Naive thymus-derived CD8-positive, alpha-beta T cell (primary cell): Measurements from ENCODE around the gene IFT22. TPM values are rescaled to one million over a fixed set of nuclear protein-coding genes. Genes with fewer than 3 reads are reported as not detected.
A peak's percentile ranks its signal among the peaks of the same experiment; 100 is the strongest.
"Not testable (repeated sequence)": the region's sequence is repeated elsewhere in the genome, so short reads cannot be mapped to it uniquely, and the experiment has no call there.

Experiments
- ATAC-seq, 2 donors: fragments of 150-1000 bp; cut with Tn5 transposase in 1 of 2; sonication (Bioruptor Pico), chemical (Tn5 transposase) in 1 of 2; 1 replicate in 1 of 2; 2 replicates in 1 of 2; pipeline ENCODE4 v1.10.0; 2021; ENCODE audit warnings: mild to moderate bottlenecking in 2 of 2, moderate library complexity in 2 of 2
- POLR2A ChIA-PET: fragments of 350-600 bp; sonication (Branson Sonifier 250); formaldehyde crosslinking; loops from one replicate; lab custom pipeline; 2021; ENCODE audit warnings: antibody characterized with exemption; lab: Charles Lee
- DNase-seq, 10 donors: peaks; one replicate each; pipeline versions ENCODE4 v3.0.0 to v3.0.0-alpha.2; 2020 to 2022
- H3K27ac Mint-ChIP-seq, 10 donors: one replicate each; pipeline ENCODE4 v1.8.0; 2020 to 2022; ENCODE audit warnings: mild to moderate bottlenecking in 10 of 10, mixed read lengths in 10 of 10, moderate library complexity in 4 of 10, inconsistent platforms in 1 of 10
- H3K27me3 Mint-ChIP-seq, 5 donors: one replicate each; pipeline ENCODE4 v1.8.0; 2021 to 2022; ENCODE audit warnings: mixed read lengths in 5 of 5
- H3K36me3 Mint-ChIP-seq, 3 donors: one replicate each; pipeline ENCODE4 v1.8.0; 2020 to 2022; ENCODE audit warnings: mixed read lengths in 3 of 3, mild to moderate bottlenecking in 2 of 3, inconsistent platforms in 1 of 3
- H3K4me1 Mint-ChIP-seq, 4 donors: one replicate each; pipeline ENCODE4 v1.8.0; 2021 to 2022; ENCODE audit warnings: mixed read lengths in 4 of 4
- H3K4me3 Mint-ChIP-seq, 10 donors: one replicate each; pipeline ENCODE4 v1.8.0; 2020 to 2022; ENCODE audit warnings: mild to moderate bottlenecking in 10 of 10, mixed read lengths in 10 of 10, moderate library complexity in 6 of 10, inconsistent platforms in 1 of 10
- H3K9me3 Mint-ChIP-seq, 9 donors: one replicate each; pipeline ENCODE4 v1.8.0; 2020 to 2022; ENCODE audit warnings: mixed read lengths in 9 of 9, mild to moderate bottlenecking in 3 of 9, inconsistent platforms in 1 of 9, moderate library complexity in 1 of 9
- polyA plus RNA-seq, 3 donors: library from polyadenylated mRNA; unstranded; fragments of 300-500 nt; fragmentation: Illumina TruSeq; gene quantifications; one replicate each; pipeline ENCODE4 v1.2.3, GENCODE V29; 2021
- total RNA-seq, 8 experiments: library from RNA in 2 of 8; stranded (reverse) in 2 of 8; gene quantifications; one replicate each; pipeline ENCODE4 v1.2.3 and lab custom pipeline; 2021 to 2026

IFT22 gene
- total and polyA plus RNA-seq, 5 experiments from 2014 or later = 4.0 to 8.2 (median 6.5) TPM

- H3K4me3 Mint-ChIP-seq = no peak overlapping the region
- H3K9me3 Mint-ChIP-seq = no peaks in the 10 kb centered on the region
- no peak for ATAC-seq
- no peak for DNase-seq
- H3K36me3 Mint-ChIP-seq = no peaks in the 10 kb centered on the region
- POLR2A ChIA-PET = no interaction called here
- H3K4me1 Mint-ChIP-seq = peaks cover 6 to 18% (median 7%) of the 10 kb centered on the region in 4 donors
- H3K27ac Mint-ChIP-seq = no peak overlapping the region
- peaks cover 12 to 32% (median 17%) of the 10 kb centered on the region in 5 donors for H3K27me3 Mint-ChIP-seq
Measured at GRCh38 chr7:101288439-101288838, 33.2 kb downstream of the IFT22 start.

DNA sequence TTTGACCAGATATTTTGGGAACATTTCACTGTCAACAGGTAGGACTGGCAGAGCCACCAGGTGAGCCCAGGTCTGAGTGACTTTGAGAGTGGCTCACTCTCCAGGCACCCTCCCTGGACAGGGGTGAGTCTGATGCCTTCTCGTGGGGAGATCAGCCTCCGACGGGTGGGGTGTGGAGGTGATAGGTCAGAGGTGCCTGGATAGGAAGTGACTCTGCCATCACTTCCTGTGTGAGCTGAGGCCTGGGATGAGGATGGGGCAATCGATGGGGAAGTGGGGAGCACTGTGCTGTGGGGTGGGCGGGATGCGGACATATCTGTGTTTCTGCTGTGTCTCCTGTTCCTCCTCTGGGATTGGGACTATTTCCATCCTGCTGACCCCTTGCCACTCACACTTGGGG is 34.6 kb downstream of the IFT22 start:
- no peak for DNase-seq
- no peak for ATAC-seq
- no peaks in the 10 kb centered on the region for H3K36me3 Mint-ChIP-seq
- H3K27ac Mint-ChIP-seq = no peak overlapping the region
- peaks cover 6 to 24% (median 14%) of the 10 kb centered on the region in 4 donors for H3K4me1 Mint-ChIP-seq
- no peak overlapping the region for H3K4me3 Mint-ChIP-seq
- H3K27me3 Mint-ChIP-seq = peaks cover 8 to 26% (median 12%) of the 10 kb centered on the region in 5 donors
- POLR2A ChIA-PET = no interaction called here
- no peaks in the 10 kb centered on the region for H3K9me3 Mint-ChIP-seq

DNA sequence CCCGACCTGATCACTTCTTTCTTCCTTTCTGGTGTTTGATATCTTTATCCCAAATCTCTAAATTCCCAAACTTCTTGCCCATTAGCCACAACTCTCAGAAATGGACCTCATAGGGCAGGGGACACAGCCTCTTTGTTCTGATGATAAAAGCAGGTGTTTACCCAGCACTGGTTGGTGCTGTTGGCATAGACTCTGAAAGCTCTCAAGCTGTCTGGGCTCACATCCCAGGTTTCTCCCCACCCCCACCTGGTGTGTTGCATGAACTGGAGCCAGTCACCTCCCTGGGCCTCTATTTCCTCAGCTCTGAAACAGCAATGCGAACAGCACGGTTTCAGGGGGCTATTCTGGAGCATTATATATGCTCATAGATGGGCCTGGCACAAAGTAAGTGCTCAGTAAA is 35.7 kb downstream of the IFT22 start:
- Mint-ChIP-seq H3K4me1 (peaks cover 6 to 24% (median 14%) of the 10 kb centered on the region in 4 donors), H3K27me3 (peaks cover 5 to 18% (median 5%) of the 10 kb centered on the region in 5 donors)
- ATAC-seq, H3K4me3 Mint-ChIP-seq, H3K36me3 Mint-ChIP-seq, H3K27ac Mint-ChIP-seq, H3K9me3 Mint-ChIP-seq, DNase-seq: not testable (repeated sequence)
- POLR2A ChIA-PET = interaction anchor here (0.7 kb wide), 2 partner anchors 98 to 403 kb away, joined by 3 to 5 read pairs; no protein-coding TSS in a partner anchor

GRCh38 chr7:101285171-101285570 is 36.4 kb downstream of the IFT22 start:
- Mint-ChIP-seq H3K4me3 (no peak overlapping the region), H3K9me3 (no peaks in the 10 kb centered on the region), H3K36me3 (no peaks in the 10 kb centered on the region), H3K27ac (no peak overlapping the region), H3K4me1 (peaks cover under 1 to 18% (median 10%) of the 10 kb centered on the region in 4 donors), H3K27me3 (peaks cover 0 to 16% (median under 1%) of the 10 kb centered on the region in 5 donors)
- POLR2A ChIA-PET = interaction anchor here (0.7 kb wide), 2 partner anchors 99 to 402 kb away, joined by 3 to 5 read pairs; no protein-coding TSS in a partner anchor
- DNase-seq (no peak), ATAC-seq (no peak)

DNA sequence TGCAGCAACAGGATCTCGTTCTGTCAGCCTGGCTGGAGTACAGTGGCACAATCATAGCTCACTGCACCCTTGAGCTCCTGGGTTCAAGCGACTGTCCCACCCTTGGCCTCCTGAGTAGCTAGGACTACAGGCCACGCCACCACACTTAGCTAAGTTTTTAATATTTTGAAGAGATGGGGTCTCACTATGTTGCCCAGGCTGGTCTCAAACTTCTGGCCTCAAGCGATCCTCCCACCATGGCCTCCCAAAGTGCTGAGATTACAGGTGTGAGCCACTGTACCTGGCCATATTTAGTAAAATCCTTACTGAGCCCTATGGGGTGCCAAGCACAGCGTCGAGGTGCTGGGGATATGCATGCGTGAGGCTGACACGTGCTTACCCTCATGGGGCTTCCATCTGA is 40.7 kb downstream of the IFT22 start:
- H3K4me3 Mint-ChIP-seq, DNase-seq, H3K36me3 Mint-ChIP-seq, H3K9me3 Mint-ChIP-seq, ATAC-seq, H3K27ac Mint-ChIP-seq, POLR2A ChIA-PET, H3K4me1 Mint-ChIP-seq: not testable (repeated sequence)
- peaks cover 4 to 24% (median 14%) of the 10 kb centered on the region in 5 donors for H3K27me3 Mint-ChIP-seq

GRCh38 chr7:101278461-101279292 is 42.9 kb downstream of the IFT22 start:
- no peaks in the 10 kb centered on the region for H3K9me3 Mint-ChIP-seq
- H3K4me1 Mint-ChIP-seq = peaks cover 0 to 9% (median 6%) of the 10 kb centered on the region in 4 donors
- peaks cover 4 to 27% (median 14%) of the 10 kb centered on the region in 5 donors for H3K27me3 Mint-ChIP-seq
- ATAC-seq = no peak
- H3K4me3 Mint-ChIP-seq = no peak overlapping the region
- H3K27ac Mint-ChIP-seq = no peak overlapping the region
- no peak for DNase-seq
- POLR2A ChIA-PET = interaction anchor here (0.9 kb wide), 1 partner anchor 25 kb away, joined by 3 read pairs; no protein-coding TSS in a partner anchor
- H3K36me3 Mint-ChIP-seq = no peaks in the 10 kb centered on the region

DNA sequence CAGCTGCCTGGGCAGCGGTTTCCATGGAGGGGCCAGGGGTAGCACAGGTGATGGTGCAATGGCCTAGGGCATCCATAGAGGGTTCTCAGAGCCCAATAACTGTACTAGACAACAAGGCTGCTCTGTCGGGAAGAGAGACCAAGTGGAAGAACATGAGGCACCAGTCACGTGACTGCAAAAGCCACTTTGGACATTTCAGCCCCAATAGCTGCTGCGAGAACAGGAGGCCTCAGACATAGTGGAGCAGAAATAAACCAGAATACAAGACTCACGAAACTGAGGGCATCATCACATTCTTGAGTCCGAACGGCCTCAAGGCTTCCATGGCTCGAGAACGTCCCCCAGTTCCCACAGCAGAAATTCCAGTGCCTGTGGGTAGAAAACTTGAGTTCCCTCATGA is 44.5 kb downstream of the IFT22 start:
- H3K9me3 Mint-ChIP-seq = no peaks in the 10 kb centered on the region
- H3K36me3 Mint-ChIP-seq = no peaks in the 10 kb centered on the region
- ATAC-seq (no peak), DNase-seq (no peak)
- H3K4me3 Mint-ChIP-seq = no peak overlapping the region
- POLR2A ChIA-PET = no interaction called here
- peak overlapping the region in 1 of 10 donors; percentile 33 for H3K27ac Mint-ChIP-seq
- H3K27me3 Mint-ChIP-seq = peaks cover 14 to 39% (median 20%) of the 10 kb centered on the region in 5 donors
- H3K4me1 Mint-ChIP-seq = no peaks in the 10 kb centered on the region

- no peaks in the 10 kb centered on the region for H3K9me3 Mint-ChIP-seq
- no peak overlapping the region for H3K4me3 Mint-ChIP-seq
- H3K27ac Mint-ChIP-seq = no peak overlapping the region
- H3K27me3 Mint-ChIP-seq = peaks cover 12 to 27% (median 21%) of the 10 kb centered on the region in 5 donors
- DNase-seq (no peak), ATAC-seq (no peak)
- POLR2A ChIA-PET = no interaction called here
- H3K4me1 Mint-ChIP-seq = no peaks in the 10 kb centered on the region
- H3K36me3 Mint-ChIP-seq = no peaks in the 10 kb centered on the region
Measured at GRCh38 chr7:101273206-101273605, 48.4 kb downstream of the IFT22 start.

DNA sequence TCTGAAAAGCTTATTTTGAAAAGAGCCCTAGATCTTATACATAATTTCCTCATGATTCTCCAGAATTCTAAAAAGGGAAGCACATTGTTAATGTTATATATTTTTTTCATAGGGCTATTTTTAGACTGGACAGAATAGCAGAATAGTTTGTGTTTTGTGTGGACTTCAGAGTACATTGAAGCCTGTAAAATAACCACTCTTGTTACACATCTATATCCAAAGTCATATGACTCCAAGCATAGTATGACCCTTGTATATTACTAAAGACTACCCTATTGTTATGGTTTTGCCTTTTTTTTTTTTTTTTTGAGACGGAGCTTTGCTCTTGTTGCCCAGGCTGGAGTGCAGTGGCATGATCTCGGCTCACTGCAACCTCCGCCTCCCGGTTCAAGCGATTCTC is 50.6 kb downstream of the IFT22 start:
- no peak for DNase-seq
- POLR2A ChIA-PET = no interaction called here
- H3K27ac Mint-ChIP-seq = no peak overlapping the region

DNA sequence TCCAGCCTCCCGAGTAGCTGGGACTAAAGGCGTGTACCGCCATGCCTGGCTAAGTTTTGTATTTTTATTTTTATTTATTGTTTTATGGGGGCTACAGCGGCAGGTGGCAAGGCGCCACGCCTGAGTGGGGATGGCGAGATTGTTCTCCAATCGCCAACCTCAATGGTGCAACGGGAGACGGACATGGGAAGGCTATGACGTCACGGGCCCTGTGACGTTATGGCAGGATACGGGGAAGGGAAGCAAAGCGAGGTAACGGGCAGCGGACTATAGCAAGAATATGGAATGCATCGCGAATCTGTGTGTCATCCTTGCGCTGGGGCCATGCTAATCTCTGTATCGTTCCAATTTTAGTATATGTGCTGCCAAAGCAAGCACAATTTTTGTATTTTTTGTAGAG is 51.9 kb downstream of the IFT22 start:
- ATAC-seq (no peak), DNase-seq (no peak)
- POLR2A ChIA-PET = no interaction called here
- no peaks in the 10 kb centered on the region for H3K36me3 Mint-ChIP-seq
- peak overlapping the region in 1 of 10 donors; percentile 24 for H3K27ac Mint-ChIP-seq
- peaks cover 6 to 19% (median 13%) of the 10 kb centered on the region in 5 donors for H3K27me3 Mint-ChIP-seq
- H3K9me3 Mint-ChIP-seq = no peaks in the 10 kb centered on the region
- no peaks in the 10 kb centered on the region for H3K4me1 Mint-ChIP-seq
- H3K4me3 Mint-ChIP-seq = no peak overlapping the region

More for the DNA sequence above, 50.6 kb downstream of the IFT22 start:
- peaks cover 6 to 17% (median 13%) of the 10 kb centered on the region in 5 donors for H3K27me3 Mint-ChIP-seq
- ATAC-seq = no peak
- no peak overlapping the region for H3K4me3 Mint-ChIP-seq
- H3K4me1 Mint-ChIP-seq = no peaks in the 10 kb centered on the region
- H3K36me3 Mint-ChIP-seq = no peaks in the 10 kb centered on the region
- no peaks in the 10 kb centered on the region for H3K9me3 Mint-ChIP-seq

DNA sequence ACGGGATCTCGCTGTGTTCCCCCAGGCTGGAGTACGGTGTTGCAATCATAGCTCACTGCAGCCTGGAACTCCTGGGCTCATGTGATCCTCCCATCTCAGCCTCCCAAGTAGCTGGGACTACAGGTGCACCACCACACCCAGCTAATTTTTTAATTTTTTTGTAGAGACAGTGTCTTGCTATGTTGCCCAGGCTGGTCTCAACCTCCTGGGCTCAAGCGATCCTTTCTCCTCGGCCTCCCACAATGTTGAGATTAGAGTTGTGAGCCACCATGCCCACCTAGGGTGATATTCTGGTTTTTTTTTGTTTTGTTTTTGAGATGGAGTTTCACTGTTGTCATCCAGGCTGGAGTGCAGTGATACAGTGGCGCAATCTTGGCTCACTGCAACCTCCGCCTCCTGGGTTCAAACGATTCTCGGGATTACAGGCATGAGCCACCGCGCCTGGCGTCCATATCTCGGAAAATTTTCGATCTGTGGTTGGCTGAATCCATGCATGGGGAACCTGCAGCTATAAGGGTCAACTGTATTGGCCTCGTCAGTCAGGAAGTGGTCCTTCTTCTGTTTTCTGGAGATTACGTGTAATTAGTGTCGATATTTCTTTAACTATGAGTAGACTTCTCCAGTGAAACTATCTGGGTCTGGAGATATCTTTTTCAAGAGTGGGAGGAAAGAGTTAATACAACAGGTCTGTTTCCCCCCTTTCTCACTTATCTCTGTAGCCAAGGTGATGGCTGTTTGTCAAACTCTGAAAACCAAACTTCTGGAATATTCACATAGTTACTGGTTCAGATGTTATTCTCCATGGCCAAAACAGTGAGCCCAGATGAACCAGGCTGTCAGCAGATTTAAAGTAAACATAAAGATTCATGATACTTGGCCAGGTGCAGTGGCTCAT is 55.7 kb downstream of the IFT22 start:
- no peak for ATAC-seq
- POLR2A ChIA-PET = no interaction called here
- no peaks in the 10 kb centered on the region for H3K36me3 Mint-ChIP-seq

GRCh38 chr7:101264102-101264706 is 57.4 kb downstream of the IFT22 start:
- H3K9me3 Mint-ChIP-seq, H3K4me3 Mint-ChIP-seq, POLR2A ChIA-PET, H3K4me1 Mint-ChIP-seq, ATAC-seq, H3K36me3 Mint-ChIP-seq, DNase-seq: not testable (repeated sequence)
- Mint-ChIP-seq H3K27me3 (peaks cover 0 to 13% (median 1%) of the 10 kb centered on the region in 5 donors), H3K27ac (peak overlapping the region in 1 of 10 donors; percentile 53)

More for the DNA sequence above, 55.7 kb downstream of the IFT22 start:
- H3K9me3 Mint-ChIP-seq = no peaks in the 10 kb centered on the region
- no peak overlapping the region for H3K4me3 Mint-ChIP-seq
- peaks cover 0 to 12% (median 2%) of the 10 kb centered on the region in 5 donors for H3K27me3 Mint-ChIP-seq
- no peak for DNase-seq
- H3K4me1 Mint-ChIP-seq = no peaks in the 10 kb centered on the region
- no peak overlapping the region for H3K27ac Mint-ChIP-seq
